ENCODE results near the gene POLR1G.

GRCh38 chr19:45368127-45368526 lies 38.3 kb upstream of the POLR1G start:
- TF ChIP-seq CTCF (IDR thresholded peaks at IDR 0.05; ENCODE audit: low read depth, low read length, poor library complexity, severe bottlenecking) (no peak), EZH2phosphoT487 (IDR thresholded peaks at IDR 0.05; ENCODE audit: borderline replicate concordance, low read length) (no peak)
